ENCODE measurements around the gene BTNL2. TPM values are rescaled to one million over a fixed set of nuclear protein-coding genes. Genes with fewer than 3 reads are reported as not detected.
A peak's percentile ranks its signal among the peaks of the same experiment; 100 is the strongest.

The BTNL2 gene
- total RNA-seq, 4 donors from 2014 or later, result not detected

DNA sequence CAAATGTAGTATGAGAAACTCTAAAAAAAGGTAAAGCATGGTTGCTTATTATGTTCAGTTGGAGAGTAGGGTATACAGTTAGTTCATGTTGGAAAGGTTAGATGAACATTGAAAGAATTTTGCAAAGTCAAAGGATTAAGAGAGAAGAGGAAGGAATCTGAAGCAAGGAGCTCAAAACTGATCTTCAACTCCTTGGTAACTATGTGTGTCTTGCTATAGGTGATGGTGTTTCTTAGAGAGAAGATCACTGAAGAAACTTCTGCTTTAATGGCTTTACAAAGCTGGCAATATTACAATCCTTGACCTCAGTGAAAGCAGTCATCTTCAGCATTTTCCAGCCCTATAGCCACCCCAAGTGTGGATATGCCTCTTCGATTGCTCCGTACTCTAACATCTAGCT is 37.5 kb upstream of the BTNL2 start:
- Histone ChIP-seq H3K9me3 (no peaks in the 10 kb centered on the region), H3K4me1 (no peaks in the 10 kb centered on the region), H3K4me3 (no peak overlapping the region), H3K27me3 (peaks cover 21% of the 10 kb centered on the region), H3K27ac (no peak overlapping the region), H3K36me3 (no peaks in the 10 kb centered on the region)
- 58 to 82% methylated on average over 2 of the region's 2 CpGs for WGBS, 2 donors (ENCODE audit: low coverage in 1 of 2)
- no peak for ATAC-seq
- TF ChIP-seq EP300 (IDR thresholded peaks at IDR 0.05), result no peak

DNA sequence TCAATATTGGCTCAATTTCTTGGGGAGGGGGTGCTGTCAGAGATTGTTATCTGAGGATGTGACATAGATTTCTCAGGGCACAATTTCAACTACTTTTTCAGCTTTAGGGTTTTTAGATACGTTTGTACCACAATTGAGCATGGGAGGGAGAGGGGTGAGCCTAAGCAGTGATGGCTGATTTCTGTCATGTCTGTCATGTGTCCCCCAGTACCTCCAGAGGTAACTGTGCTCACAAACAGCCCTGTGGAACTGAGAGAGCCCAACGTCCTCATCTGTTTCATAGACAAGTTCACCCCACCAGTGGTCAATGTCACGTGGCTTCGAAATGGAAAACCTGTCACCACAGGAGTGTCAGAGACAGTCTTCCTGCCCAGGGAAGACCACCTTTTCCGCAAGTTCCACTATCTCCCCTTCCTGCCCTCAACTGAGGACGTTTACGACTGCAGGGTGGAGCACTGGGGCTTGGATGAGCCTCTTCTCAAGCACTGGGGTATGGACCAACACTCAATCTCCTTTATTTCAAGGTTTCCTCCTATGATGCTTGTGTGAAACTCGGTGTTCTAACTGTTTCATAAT is 36.1 kb upstream of the BTNL2 start:
- 67 to 69% methylated on average over 5 to 7 of the region's 8 CpGs for WGBS, 2 donors (ENCODE audit: low coverage in 1 of 2)
- no peak overlapping the region for H3K27ac ChIP-seq
- no peak overlapping the region for H3K4me3 ChIP-seq
- no peaks in the 10 kb centered on the region for H3K4me1 ChIP-seq
- peaks cover 22% of the 10 kb centered on the region for H3K27me3 ChIP-seq
- no peaks in the 10 kb centered on the region for H3K36me3 ChIP-seq
- H3K9me3 ChIP-seq, result no peaks in the 10 kb centered on the region
- TF ChIP-seq, protein P1, sequence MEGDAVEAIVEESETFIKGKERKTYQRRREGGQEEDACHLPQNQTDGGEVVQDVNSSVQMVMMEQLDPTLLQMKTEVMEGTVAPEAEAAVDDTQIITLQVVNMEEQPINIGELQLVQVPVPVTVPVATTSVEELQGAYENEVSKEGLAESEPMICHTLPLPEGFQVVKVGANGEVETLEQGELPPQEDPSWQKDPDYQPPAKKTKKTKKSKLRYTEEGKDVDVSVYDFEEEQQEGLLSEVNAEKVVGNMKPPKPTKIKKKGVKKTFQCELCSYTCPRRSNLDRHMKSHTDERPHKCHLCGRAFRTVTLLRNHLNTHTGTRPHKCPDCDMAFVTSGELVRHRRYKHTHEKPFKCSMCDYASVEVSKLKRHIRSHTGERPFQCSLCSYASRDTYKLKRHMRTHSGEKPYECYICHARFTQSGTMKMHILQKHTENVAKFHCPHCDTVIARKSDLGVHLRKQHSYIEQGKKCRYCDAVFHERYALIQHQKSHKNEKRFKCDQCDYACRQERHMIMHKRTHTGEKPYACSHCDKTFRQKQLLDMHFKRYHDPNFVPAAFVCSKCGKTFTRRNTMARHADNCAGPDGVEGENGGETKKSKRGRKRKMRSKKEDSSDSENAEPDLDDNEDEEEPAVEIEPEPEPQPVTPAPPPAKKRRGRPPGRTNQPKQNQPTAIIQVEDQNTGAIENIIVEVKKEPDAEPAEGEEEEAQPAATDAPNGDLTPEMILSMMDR (IDR thresholded peaks at IDR 0.05), result no peak
- TF ChIP-seq EP300 (IDR thresholded peaks at IDR 0.05) (no peak), POLR2AphosphoS5 (IDR thresholded peaks at IDR 0.05) (no peak), POLR2A (IDR thresholded peaks at IDR 0.05) (no peak)
- no peak for ATAC-seq

DNA sequence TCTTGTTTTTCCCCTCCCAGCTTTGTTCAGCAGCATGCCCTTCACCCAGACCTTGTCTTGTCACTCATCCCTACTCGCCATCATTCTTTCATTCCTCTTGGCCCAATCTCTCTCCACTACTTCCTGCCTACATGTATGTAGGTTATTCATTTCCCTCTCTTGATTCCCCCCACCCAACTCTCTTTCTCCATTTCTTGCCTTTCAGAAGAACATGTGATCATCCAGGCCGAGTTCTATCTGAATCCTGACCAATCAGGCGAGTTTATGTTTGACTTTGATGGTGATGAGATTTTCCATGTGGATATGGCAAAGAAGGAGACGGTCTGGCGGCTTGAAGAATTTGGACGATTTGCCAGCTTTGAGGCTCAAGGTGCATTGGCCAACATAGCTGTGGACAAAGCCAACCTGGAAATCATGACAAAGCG is 35.3 kb upstream of the BTNL2 start:
- Histone ChIP-seq H3K9me3 (no peaks in the 10 kb centered on the region), H3K27me3 (peaks cover 22% of the 10 kb centered on the region), H3K4me1 (no peaks in the 10 kb centered on the region)

DNA sequence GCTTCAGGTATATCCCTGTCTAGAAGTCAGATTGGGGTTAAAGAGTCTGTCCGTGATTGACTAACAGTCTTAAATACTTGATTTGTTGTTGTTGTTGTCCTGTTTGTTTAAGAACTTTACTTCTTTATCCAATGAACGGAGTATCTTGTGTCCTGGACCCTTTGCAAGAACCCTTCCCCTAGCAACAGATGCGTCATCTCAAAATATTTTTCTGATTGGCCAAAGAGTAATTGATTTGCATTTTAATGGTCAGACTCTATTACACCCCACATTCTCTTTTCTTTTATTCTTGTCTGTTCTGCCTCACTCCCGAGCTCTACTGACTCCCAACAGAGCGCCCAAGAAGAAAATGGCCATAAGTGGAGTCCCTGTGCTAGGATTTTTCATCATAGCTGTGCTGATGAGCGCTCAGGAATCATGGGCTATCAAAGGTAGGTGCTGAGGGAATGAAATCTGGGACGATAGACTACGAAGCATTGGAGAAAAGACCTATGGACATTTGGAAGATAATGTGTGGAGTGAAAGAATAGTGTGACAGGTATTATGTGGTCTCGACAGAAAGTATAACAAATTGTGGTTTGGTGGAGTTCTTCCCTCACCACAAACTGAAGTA is 32.7 kb upstream of the BTNL2 start, which contains the start of gene HLA-DRA:
HLA-DRA (plus strand) TSS at position 286 of the 613 bp plus-strand sequence; CDS start at position 350, 64 bp downstream.
- Histone ChIP-seq H3K27me3 (peaks cover 22% of the 10 kb centered on the region), H3K4me1 (no peaks in the 10 kb centered on the region), H3K27ac (peak within 1 kb of the TSS; percentile 39 to 57 (median 52)), H3K4me3 (peak within 1 kb of the TSS; percentile 36 to 44), H3K36me3 (no peaks in the 10 kb centered on the region), H3K9me3 (no peaks in the 10 kb centered on the region)
- WGBS, 2 donors (ENCODE audit: low coverage in 1 of 2), result 28 to 32% methylated on average over 5 to 8 of the region's 9 CpGs
- ATAC-seq, result peak; percentile 65
- TF ChIP-seq, protein P1 (IDR thresholded peaks at IDR 0.05), result no peak
- TF ChIP-seq EP300 (IDR thresholded peaks at IDR 0.05) (no peak), POLR2AphosphoS5 (IDR thresholded peaks at IDR 0.05) (no peak), POLR2A (IDR thresholded peaks at IDR 0.05) (peak in 1 of 2 donors; percentile 38)

More for the DNA sequence above, 35.3 kb upstream of the BTNL2 start:
- H3K27ac ChIP-seq, result no peak overlapping the region
- no peak overlapping the region for H3K4me3 ChIP-seq
- TF ChIP-seq POLR2A (IDR thresholded peaks at IDR 0.05) (no peak), EP300 (IDR thresholded peaks at IDR 0.05) (no peak)
- no peak for ATAC-seq
- 47 to 89% methylated on average over 3 of the region's 7 CpGs for WGBS, 2 donors (ENCODE audit: low coverage in 1 of 2)
- no peaks in the 10 kb centered on the region for H3K36me3 ChIP-seq

DNA sequence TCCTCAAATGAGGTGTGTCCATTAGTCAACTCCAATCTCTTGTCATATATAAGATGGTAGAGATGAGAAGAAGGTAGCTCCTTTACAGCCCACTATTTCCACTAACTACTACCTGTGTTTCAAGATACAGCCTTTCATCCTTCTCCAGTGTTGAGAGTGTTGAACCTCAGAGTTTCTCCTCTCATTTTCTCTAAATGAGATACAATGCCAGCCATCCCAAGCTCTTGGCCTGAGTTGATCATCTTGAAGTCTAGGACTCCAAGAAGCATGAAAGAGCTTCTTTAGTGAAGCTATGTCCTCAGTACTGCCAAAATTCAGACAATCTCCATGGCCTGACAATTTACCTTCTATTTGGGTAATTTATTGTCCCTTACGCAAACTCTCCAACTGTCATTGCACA is 32.2 kb upstream of the BTNL2 start:
- Histone ChIP-seq H3K9me3 (no peaks in the 10 kb centered on the region), H3K27me3 (peaks cover 22% of the 10 kb centered on the region), H3K4me1 (no peaks in the 10 kb centered on the region), H3K4me3 (no peak overlapping the region), H3K36me3 (no peaks in the 10 kb centered on the region), H3K27ac (peak overlapping the region in 3 of 4 donors; percentile 7 to 51 (median 34))
- 60 to 100% methylated on average over 1 of the region's 1 CpG for WGBS, 2 donors (ENCODE audit: low coverage in 1 of 2)
- TF ChIP-seq EP300 (IDR thresholded peaks at IDR 0.05) (no peak), POLR2AphosphoS5 (IDR thresholded peaks at IDR 0.05) (no peak), POLR2A (IDR thresholded peaks at IDR 0.05) (no peak)
- TF ChIP-seq, protein P1 (IDR thresholded peaks at IDR 0.05), result no peak
- no peak for ATAC-seq

Data from gastroesophageal sphincter (tissue), 4 donors.